B cell (primary cell): ENCODE results near the gene SHISA8.

Experiments used
- CTCF ChIP-seq: fragments of 200-600 bp; IDR thresholded peaks from one replicate; pipeline ENCODE4 v1.8.0; 2022; ENCODE audit warnings: antibody characterized with exemption, mild to moderate bottlenecking
- EZH2 ChIP-seq: IDR thresholded peaks from 2 replicates; pipeline ENCODE4 v1.6.1; 2012; ENCODE audit warnings: borderline replicate concordance, low read depth, mild to moderate bottlenecking, moderate library complexity, low read length; ENCODE audit not compliant: insufficient read depth, poor library complexity, severe bottlenecking

GRCh38 chr22:41928593-41929417, 13.9 kb upstream of the SHISA8 start:
- no peak for TF ChIP-seq CTCF
- no peak for TF ChIP-seq EZH2
